ENCODE measurements around the gene CYTL1.

DNA sequence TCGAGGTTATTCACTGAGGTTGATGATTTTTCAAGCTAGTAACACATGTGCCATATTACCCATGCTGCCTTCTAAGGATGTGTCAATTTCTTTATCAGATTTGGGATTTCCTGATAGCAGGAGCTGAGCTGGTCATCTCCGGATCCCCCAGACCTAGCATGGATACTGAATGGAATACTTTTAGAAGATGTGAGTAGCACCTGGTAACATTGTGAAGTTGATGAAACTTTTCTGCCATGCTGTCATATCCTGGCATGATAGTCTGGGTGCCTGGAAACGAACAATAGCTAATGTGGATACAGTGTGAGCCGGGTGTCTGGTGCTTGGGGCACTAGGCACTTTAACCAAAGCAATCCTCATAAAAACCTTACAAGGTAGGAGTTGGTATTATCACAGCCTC is 11.0 kb upstream of the CYTL1 start:
- TF ChIP-seq CTCF (IDR thresholded peaks at IDR 0.05) (no peak), POLR2AphosphoS5 (IDR thresholded peaks at IDR 0.05; ENCODE audit: insufficient read depth in 1 of 2, low read depth in 1 of 2) (no peak)

Data from vagina (tissue), 2 donors.